Esophagus (tissue), 2 donors: ENCODE data around the gene SLC12A8. TPM values are rescaled to one million over a fixed set of nuclear protein-coding genes. Genes with fewer than 3 reads are reported as not detected.

Experiments
- H3K27ac ChIP-seq, 2 donors: one replicate each; pipeline ENCODE4 v1.5.1; 2013; ENCODE audit warnings: low read depth in 2 of 2, mild to moderate bottlenecking in 2 of 2, inconsistent platforms in 1 of 2, low read length in 1 of 2, moderate library complexity in 1 of 2
- H3K27me3 ChIP-seq, 2 donors: one replicate each; pipeline ENCODE4 v1.6.1; 2013; ENCODE audit warnings: low read length in 2 of 2, control low read depth in 1 of 2, mild to moderate bottlenecking in 1 of 2; ENCODE audit not compliant: insufficient read depth in 2 of 2, control insufficient read depth in 1 of 2
- H3K36me3 ChIP-seq, 2 donors: one replicate each; pipeline ENCODE4 v1.6.1; 2013; ENCODE audit warnings: low read length in 1 of 2; ENCODE audit not compliant: control insufficient read depth in 2 of 2, insufficient read depth in 2 of 2
- H3K4me1 ChIP-seq, 2 donors: one replicate each; pipeline ENCODE4 v1.6.1; 2013; ENCODE audit warnings: low read length in 1 of 2; ENCODE audit not compliant: control insufficient read depth in 2 of 2, insufficient read depth in 2 of 2
- H3K4me3 ChIP-seq, 2 donors: one replicate each; pipeline ENCODE4 v1.5.1; 2013; ENCODE audit warnings: low read length in 2 of 2, mild to moderate bottlenecking in 2 of 2, low read depth in 1 of 2, moderate library complexity in 1 of 2
- H3K9me3 ChIP-seq, 2 donors: one replicate each; pipeline ENCODE4 v1.6.1; 2013; ENCODE audit warnings: mild to moderate bottlenecking in 2 of 2, low read depth in 1 of 2, low read length in 1 of 2, moderate library complexity in 1 of 2; ENCODE audit not compliant: control insufficient read depth in 2 of 2, insufficient read depth in 1 of 2
- WGBS, 2 donors: extraction: QIAGEN DNeasy Blood & Tissue Kit; methylation state at CpG; one replicate each; pipeline ENCODE4 v1.1.7; 2013; 5-methylcytosine and 5-hydroxymethylcytosine counted together
- polyA plus RNA-seq, 2 donors: library from polyadenylated mRNA; stranded (reverse); fragments of 200-250 nt; gene quantifications; one replicate each; pipeline ENCODE4 v1.2.3, GENCODE V29; 2013
- donor health status: healthy with polysubstance abuse.
- donor health status: Bipolar disorder and iron deficiency.

SLC12A8 gene
- polyA plus RNA-seq, 2 donors: 2.7 TPM

GRCh38 chr3:125033616-125034015 is 178.9 kb downstream of the SLC12A8 start:
- Histone ChIP-seq H3K4me3 (no peak overlapping the region), H3K4me1 (peaks cover 3 to 16% of the 10 kb centered on the region in 2 donors), H3K36me3 (peaks cover 0 to 5% of the 10 kb centered on the region in 2 donors), H3K27me3 (no peaks in the 10 kb centered on the region), H3K9me3 (no peaks in the 10 kb centered on the region), H3K27ac (no peak overlapping the region)
- 93 to 95% methylated on average over 14 of the region's 14 CpGs for WGBS, 2 donors

DNA sequence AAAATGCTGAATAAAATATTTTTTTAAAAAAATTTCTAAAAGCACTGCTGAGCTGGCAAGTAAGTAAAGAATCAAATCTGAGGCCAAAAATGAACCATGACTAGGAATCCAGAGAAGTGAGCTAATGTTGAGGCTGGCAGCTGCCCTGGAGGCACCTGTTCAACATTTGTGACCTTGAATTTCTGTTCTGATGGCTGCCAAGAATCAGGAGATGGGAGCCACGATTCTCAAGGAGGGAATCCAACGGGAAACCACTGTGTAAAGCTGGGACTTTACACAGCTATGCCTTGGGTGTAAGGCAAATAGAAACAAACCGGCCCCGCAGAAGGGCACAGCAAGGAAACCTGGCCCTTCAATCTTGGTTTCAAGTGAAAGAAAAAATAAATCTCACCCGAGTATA is 179.4 kb downstream of the SLC12A8 start:
- Histone ChIP-seq H3K4me3 (no peak overlapping the region), H3K27ac (no peak overlapping the region), H3K36me3 (peaks cover 0 to 7% of the 10 kb centered on the region in 2 donors), H3K9me3 (no peaks in the 10 kb centered on the region), H3K27me3 (no peaks in the 10 kb centered on the region), H3K4me1 (peaks cover 3 to 13% of the 10 kb centered on the region in 2 donors)
- 56 to 57% methylated on average over 5 of the region's 5 CpGs for WGBS, 2 donors

- Histone ChIP-seq H3K27ac (no peak overlapping the region), H3K27me3 (no peaks in the 10 kb centered on the region), H3K36me3 (peaks cover 1 to 7% of the 10 kb centered on the region in 2 donors), H3K4me3 (no peak overlapping the region), H3K4me1 (peaks cover 3 to 10% of the 10 kb centered on the region in 2 donors), H3K9me3 (no peaks in the 10 kb centered on the region)
- 82 to 89% methylated on average over 3 of the region's 3 CpGs for WGBS, 2 donors
Measured at GRCh38 chr3:125032683-125033082, 179.9 kb downstream of the SLC12A8 start.

Other genes starting within 250 kb of the SLC12A8 start
- gene HEG1, start 156.8 kb downstream of the SLC12A8 start, polyA plus RNA-seq: 1 to 10 TPM; 3.1 to 6.0 TPM
- 1 to 10 TPM; 2.6 to 3.6 TPM for gene ZNF148, start 162.6 kb upstream of the SLC12A8 start, polyA plus RNA-seq